Kidney tubule cell (primary cell): ENCODE measurements around the gene GP5.

Experiments used
- DNase-seq: peaks from one replicate; pipeline ENCODE4 v3.0.0-alpha.2; 2018; ENCODE audit warnings: low spot score

GP5 gene

DNA sequence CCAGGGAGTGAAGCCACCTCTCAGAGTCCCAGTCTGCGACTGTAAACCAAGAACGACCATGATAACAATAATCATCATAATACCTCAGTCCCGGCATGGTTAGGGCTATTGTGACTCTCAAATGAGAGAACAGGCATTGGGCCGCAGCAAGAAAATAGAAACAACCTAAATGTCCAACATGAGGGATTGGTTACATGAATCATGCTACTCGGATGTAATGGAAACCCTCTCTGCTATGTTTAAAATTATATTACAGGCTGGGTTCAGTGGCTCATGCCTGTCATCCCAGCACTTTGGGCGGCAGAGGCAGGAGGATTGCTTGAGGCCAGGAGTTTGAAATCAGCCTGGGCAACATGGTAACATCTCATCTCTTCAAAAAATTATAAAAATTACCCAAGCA lies 50.7 kb downstream of the GP5 start:
- DNase-seq, result no peak

DNA sequence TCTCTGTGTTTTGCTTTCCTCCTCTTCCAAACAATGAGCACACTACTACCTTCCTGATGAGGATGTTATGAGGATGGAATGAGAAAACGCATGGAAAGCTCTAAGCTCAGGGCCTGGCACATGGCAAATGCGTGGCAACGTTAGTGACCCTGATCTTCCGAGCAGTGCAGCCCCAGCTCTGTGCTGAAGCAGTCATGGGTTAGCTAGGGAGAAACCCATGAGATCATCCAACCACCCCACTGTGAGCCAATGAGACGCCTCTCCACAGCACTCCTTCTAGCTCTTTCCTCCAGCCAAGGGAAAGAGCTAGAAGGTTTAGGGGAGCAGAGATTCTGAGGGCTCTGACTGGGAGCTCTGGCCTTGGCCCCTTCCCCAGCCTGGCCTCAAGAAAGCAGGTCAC lies 52.4 kb downstream of the GP5 start:
- peak; percentile 31 for DNase-seq

DNA sequence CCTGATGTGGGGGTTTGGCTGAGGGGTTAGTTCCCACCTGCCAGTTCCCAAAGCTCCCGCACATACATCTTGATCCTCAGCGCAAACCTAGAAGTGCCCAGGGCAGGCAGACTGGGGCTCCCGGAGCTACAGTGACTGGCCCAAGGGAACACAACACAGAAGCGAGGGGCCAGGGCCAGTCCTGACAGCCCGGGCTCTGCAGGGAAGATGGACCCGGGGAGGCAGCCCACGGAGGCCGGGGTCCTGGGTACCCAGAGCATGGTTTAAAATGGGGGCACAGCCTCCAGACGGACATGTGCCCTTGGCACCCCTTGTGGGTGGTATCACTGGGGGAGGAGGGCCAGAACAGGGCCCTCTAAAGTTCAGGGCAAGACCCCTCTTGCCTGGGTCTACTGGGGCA lies 53.0 kb downstream of the GP5 start:
- no peak for DNase-seq
